Testis (tissue), 3 donors: ENCODE measurements around the gene FGF11. TPM values are rescaled to one million over a fixed set of nuclear protein-coding genes. Genes with fewer than 3 reads are reported as not detected.
A peak's percentile ranks its signal among the peaks of the same experiment; 100 is the strongest.
"Not testable (repeated sequence)": the region's sequence is repeated elsewhere in the genome, so short reads cannot be mapped to it uniquely, and the experiment has no call there.

Experiments used
- DNase-seq: peaks from one replicate; pipeline ENCODE4 v3.0.0-alpha.2; 2019
- H3K27ac ChIP-seq, 2 donors: fragments of 200-600 bp; sonication (generic); one replicate each; pipeline ENCODE4 v1.5.1; 2019
- H3K27me3 ChIP-seq: fragments of 200-600 bp; sonication (generic); one replicate; pipeline ENCODE4 v1.5.1; 2019
- H3K36me3 ChIP-seq: fragments of 200-600 bp; sonication (generic); one replicate; pipeline ENCODE4 v1.5.1; 2017; ENCODE audit warnings: low read depth; ENCODE audit errors: missing control alignments
- H3K4me1 ChIP-seq: fragments of 200-600 bp; sonication (generic); one replicate; pipeline ENCODE4 v1.5.1; 2019
- H3K4me3 ChIP-seq, 2 donors: fragments of 200-600 bp; sonication (generic); one replicate each; pipeline ENCODE4 v1.5.1; 2017 to 2019
- H3K9me3 ChIP-seq: fragments of 200-600 bp; sonication (generic); one replicate; pipeline ENCODE4 v1.5.1; 2017
- CTCF ChIP-seq, 3 experiments: fragments of 450-650 bp in 2 of 3; fragments of 200-600 bp in 1 of 3; sonication (generic) in 1 of 3; IDR thresholded peaks; one replicate each; pipeline ENCODE4 v1.5.1; 2016 to 2019; ENCODE audit warnings: antibody characterized with exemption in 3 of 3, mild to moderate bottlenecking in 2 of 3, moderate library complexity in 1 of 3
- POLR2A ChIP-seq: fragments of 450-650 bp; IDR thresholded peaks from one replicate; pipeline ENCODE4 v1.6.1; 2017; ENCODE audit warnings: antibody characterized with exemption, mild to moderate bottlenecking, moderate library complexity
- WGBS, 2 donors: methylation state at CpG; one replicate each; pipeline ENCODE4 v1.1.5; 2018; 5-methylcytosine and 5-hydroxymethylcytosine counted together
- intact Hi-C: fragments of 100-400 bp; cut with DNase I; formaldehyde crosslinking; loops from one replicate; pipeline ENCODE4 v1.15.1; 2023; ENCODE audit warnings: low total_unique reads
- polyA plus RNA-seq: library from polyadenylated mRNA; stranded (reverse); fragments of 350-450 nt; fragmentation: Illumina TruSeq; extraction: RNeasy Lipid Tissue Mini Kit (QIAGEN cat#74804); gene quantifications from one replicate; pipeline ENCODE4 v1.2.3, GENCODE V29; 2014; ENCODE audit warnings: low read depth, low replicate concordance; ENCODE audit not compliant: insufficient read depth
- total RNA-seq, 2 donors: library from RNA; depleted of rRNA; stranded (reverse); fragments of >200 nt; gene quantifications; one replicate each; pipeline ENCODE4 v1.2.3, GENCODE V29; 2016

The FGF11 gene
- total and polyA plus RNA-seq, 3 donors from 2014 or later = 3.2 to 4.6 (median 4.2) TPM

- Histone ChIP-seq H3K9me3 (no peaks in the 10 kb centered on the region), H3K27ac (peak overlapping the region; percentile 100), H3K36me3 (no peaks in the 10 kb centered on the region), H3K4me1 (peaks cover 23% of the 10 kb centered on the region), H3K27me3 (no peaks in the 10 kb centered on the region), H3K4me3 (peak overlapping the region; percentile 93 to 95)
- 37 to 44% methylated on average over 21 to 26 of the region's 26 CpGs for WGBS, 2 donors
- TF ChIP-seq POLR2A = no peak
- no peak for TF ChIP-seq CTCF (IDR thresholded peaks at IDR 0.05)
- DNase-seq = peak; percentile 69
- intact Hi-C loops = no loop called here
These were observed 38.3 kb downstream of the FGF11 start for GRCh38 chr17:7477392-7478275.

- WGBS, 2 donors = 18 to 21% methylated on average over 31 of the region's 40 CpGs
- intact Hi-C loops = no loop called here
These were observed 39.2 kb downstream of the FGF11 start for GRCh38 chr17:7478276-7479212.

GRCh38 chr17:7479213-7480088 lies 40.1 kb downstream of the FGF11 start, which contains the start of gene ZBTB4:
Gene ZBTB4 (minus strand): TSS chr17:7479631. CDS start chr17:7466801, 12,830 bp downstream.
- TF ChIP-seq CTCF (IDR thresholded peaks at IDR 0.05) (no peak), POLR2A (no peak)
- Histone ChIP-seq H3K27me3 (no peaks in the 10 kb centered on the region), H3K27ac (peak within 1 kb of the TSS; percentile 100), H3K4me1 (peaks cover 27% of the 10 kb centered on the region), H3K36me3 (no peaks in the 10 kb centered on the region), H3K9me3 (no peaks in the 10 kb centered on the region), H3K4me3 (peak within 1 kb of the TSS; percentile 93 to 95)
- peak; percentile 60 for DNase-seq
- intact Hi-C loops = no loop called here
- WGBS, 2 donors = 0% methylated on average over 45 of the region's 92 CpGs; no CpG with 5 or more reads in 1 of the 2 donors

More at GRCh38 chr17:7478276-7479212, 39.2 kb downstream of the FGF11 start:
- TF ChIP-seq CTCF (IDR thresholded peaks at IDR 0.05) = no peak
- no peak for TF ChIP-seq POLR2A
- Histone ChIP-seq H3K4me1 (peaks cover 27% of the 10 kb centered on the region), H3K9me3 (no peaks in the 10 kb centered on the region), H3K4me3 (peak overlapping the region; percentile 93 to 95), H3K36me3 (no peaks in the 10 kb centered on the region), H3K27ac (peak overlapping the region; percentile 100), H3K27me3 (no peaks in the 10 kb centered on the region)
- DNase-seq = peak; percentile 62

GRCh38 chr17:7480089-7480384 lies 40.7 kb downstream of the FGF11 start:
- Histone ChIP-seq H3K36me3 (no peaks in the 10 kb centered on the region), H3K9me3 (no peaks in the 10 kb centered on the region), H3K27ac (peak overlapping the region; percentile 88 to 100), H3K4me3 (peak overlapping the region; percentile 93 to 95), H3K4me1 (peaks cover 27% of the 10 kb centered on the region), H3K27me3 (no peaks in the 10 kb centered on the region)
- intact Hi-C loops = no loop called here
- no peak for TF ChIP-seq POLR2A
- TF ChIP-seq CTCF (IDR thresholded peaks at IDR 0.05) = no peak
- DNase-seq = no peak
- WGBS, 2 donors = 1 to 20% methylated on average over 2 to 8 of the region's 8 CpGs

GRCh38 chr17:7481275-7481674 lies 42.0 kb downstream of the FGF11 start, which contains the start of gene SLC35G6:
Gene SLC35G6 (plus strand): TSS chr17:7481446. CDS start chr17:7481517, 71 bp downstream.
- H3K27me3 ChIP-seq, H3K9me3 ChIP-seq, DNase-seq, H3K36me3 ChIP-seq, intact Hi-C loops: not testable (repeated sequence)
- peak within 1 kb of the TSS in 1 of 2 donors; percentile 95 for H3K4me3 ChIP-seq
- peak within 1 kb of the TSS; percentile 88 to 100 for H3K27ac ChIP-seq
- WGBS, 2 donors = 83 to 96% methylated on average over 4 of the region's 4 CpGs
- H3K4me1 ChIP-seq = peaks cover 28% of the 10 kb centered on the region

- peaks cover 28% of the 10 kb centered on the region for H3K4me1 ChIP-seq
- H3K4me3 ChIP-seq, H3K9me3 ChIP-seq, DNase-seq, H3K36me3 ChIP-seq, H3K27me3 ChIP-seq, intact Hi-C loops: not testable (repeated sequence)
- WGBS, 2 donors = 83 to 88% methylated on average over 26 to 31 of the region's 31 CpGs
- H3K27ac ChIP-seq = peak overlapping the region; percentile 34 to 99
These were observed 42.8 kb downstream of the FGF11 start for GRCh38 chr17:7481842-7482741.
